HG03378 (cell line): Measurements from ENCODE around the gene FGD3.
"Not testable (repeated sequence)": the region's sequence is repeated elsewhere in the genome, so short reads cannot be mapped to it uniquely, and the experiment has no call there.

Experiments
- ATAC-seq: cut with Tn5 transposase; IDR thresholded peaks from one replicate; pipeline ENCODE4 v1.9.1; 2021; ENCODE audit warnings: mild to moderate bottlenecking, moderate library complexity; ENCODE audit not compliant: unreplicated experiment

Gene FGD3

GRCh38 chr9:92947268-92948037 lies at the start of gene FGD3:
FGD3 (plus strand) TSS chr9:92947523; CDS start chr9:92976257, 28,734 bp downstream.
- no peak for ATAC-seq

GRCh38 chr9:92905137-92905536 lies 42.2 kb upstream of the FGD3 start:
- ATAC-seq = not testable (repeated sequence)

GRCh38 chr9:92911511-92912475 lies 35.5 kb upstream of the FGD3 start:
- ATAC-seq = no peak

GRCh38 chr9:92917176-92917800 lies 30.0 kb upstream of the FGD3 start:
- no peak for ATAC-seq

- ATAC-seq = no peak
These were observed 26.9 kb upstream of the FGD3 start for GRCh38 chr9:92920437-92920836.

GRCh38 chr9:92931606-92932005 lies 15.7 kb upstream of the FGD3 start:
- no peak for ATAC-seq

- no peak for ATAC-seq
These were observed 13.0 kb upstream of the FGD3 start for GRCh38 chr9:92934321-92934720.

- no peak for ATAC-seq
These were observed 9.3 kb upstream of the FGD3 start for GRCh38 chr9:92938025-92938424.

- ATAC-seq = no peak
These were observed 5.5 kb upstream of the FGD3 start for GRCh38 chr9:92941861-92942260.

GRCh38 chr9:92942688-92943616 lies 4.4 kb upstream of the FGD3 start:
- no peak for ATAC-seq

- ATAC-seq = no peak
These were observed 2.4 kb upstream of the FGD3 start for GRCh38 chr9:92944921-92945320.

- ATAC-seq = no peak
These were observed 1.5 kb upstream of the FGD3 start for GRCh38 chr9:92945796-92946195.

GRCh38 chr9:92948038-92948534 lies 763 bp downstream of the FGD3 start:
- no peak for ATAC-seq

GRCh38 chr9:92948632-92949031 lies 1.3 kb downstream of the FGD3 start:
- ATAC-seq = no peak

GRCh38 chr9:92949266-92949982 lies 2.1 kb downstream of the FGD3 start:
- no peak for ATAC-seq

- ATAC-seq = no peak
These were observed 3.1 kb downstream of the FGD3 start for GRCh38 chr9:92950359-92950955.

GRCh38 chr9:92952906-92953610 lies 5.7 kb downstream of the FGD3 start:
- no peak for ATAC-seq

GRCh38 chr9:92954049-92954861 lies 6.9 kb downstream of the FGD3 start:
- ATAC-seq = peak; percentile 66
